Heart right ventricle (tissue), 16 donors: ENCODE measurements around the gene HSPA12A. TPM values are rescaled to one million over a fixed set of nuclear protein-coding genes. Genes with fewer than 3 reads are reported as not detected.
A peak's percentile ranks its signal among the peaks of the same experiment; 100 is the strongest.

ENCODE experiments used
- ATAC-seq, 8 donors: fragments of 200-7000 bp; cut with Tn5 transposase; one replicate each; pipeline ENCODE4 v1.9.1; 2020; ENCODE audit warnings: mild to moderate bottlenecking in 8 of 8, moderate library complexity in 8 of 8, moderate number of reproducible peaks in 1 of 8
- DNase-seq, 2 donors: peaks; one replicate each; pipeline ENCODE4 v3.0.0-alpha.2; 2020
- H3K27ac ChIP-seq, 10 donors: fragments of 200-600 bp; sonication (generic) in 2 of 10; one replicate each; pipeline versions ENCODE4 v1.5.0 to v1.8.0; 2020 to 2022; ENCODE audit warnings: mild to moderate bottlenecking in 3 of 10
- H3K27me3 ChIP-seq, 7 donors: fragments of 200-600 bp; one replicate each; pipeline ENCODE4 v1.8.0; 2021 to 2022; ENCODE audit warnings: mild to moderate bottlenecking in 2 of 7
- H3K36me3 ChIP-seq, 9 donors: fragments of 200-600 bp; sonication (generic) in 1 of 9; one replicate each; pipeline versions ENCODE4 v1.5.0 to v1.8.0; 2020 to 2022; ENCODE audit warnings: mild to moderate bottlenecking in 2 of 9
- H3K4me1 ChIP-seq, 9 donors: fragments of 200-600 bp; sonication (generic) in 1 of 9; one replicate each; pipeline versions ENCODE4 v1.5.0 to v1.8.0; 2020 to 2022; ENCODE audit warnings: mild to moderate bottlenecking in 4 of 9
- H3K4me3 ChIP-seq, 10 donors: fragments of 200-600 bp; sonication (generic) in 2 of 10; one replicate each; pipeline versions ENCODE4 v1.5.0 to v1.8.0; 2020 to 2022; ENCODE audit warnings: mild to moderate bottlenecking in 7 of 10, moderate library complexity in 2 of 10
- H3K9me3 ChIP-seq, 11 donors: fragments of 200-600 bp in 10 of 11; sonication (generic) in 2 of 11; one replicate each; pipeline versions ENCODE4 v1.5.0 to v1.8.0; 2013 to 2022; ENCODE audit warnings: mild to moderate bottlenecking in 2 of 11, control low read depth in 1 of 11, moderate library complexity in 1 of 11
- WGBS, 2 donors: extraction: QIAGEN DNeasy Blood & Tissue Kit; methylation state at CpG; one replicate each; pipeline ENCODE4 v1.1.7; 2013; ENCODE audit warnings: inconsistent platforms in 1 of 2; 5-methylcytosine and 5-hydroxymethylcytosine counted together
- intact Hi-C, 10 donors: fragments of 100-400 bp; cut with DNase I; formaldehyde crosslinking; loops; one replicate each; pipeline versions ENCODE4 v1.11.1 to v1.14.2; 2022
- polyA plus RNA-seq, 2 donors: library from polyadenylated mRNA; stranded (reverse); fragments of 200-250 nt; gene quantifications; one replicate each; pipeline ENCODE4 v1.2.3, GENCODE V29; 2013
- total RNA-seq, 10 donors: library from RNA; stranded (reverse); fragmentation: NEBNext Ultra II Directional in 3 of 10; extraction: Animal tissue kit (Norgen Biotek cat#: 25700) in 3 of 10; gene quantifications; one replicate each; pipeline versions ENCODE4 v1.2.1 to v1.2.4, GENCODE V29; 2021 to 2023
- TF ChIP-seq, protein P1 (sequence below), 9 donors: fragments of 200-600 bp; sonication (generic) in 2 of 9; IDR thresholded peaks; one replicate each; pipeline versions ENCODE4 v1.5.0 to v1.8.0; 2021 to 2022; ENCODE audit warnings: antibody characterized with exemption in 9 of 9, mild to moderate bottlenecking in 5 of 9, moderate library complexity in 1 of 9
- donor health status: Arrhythmogenic right ventricular cardiomyopathy.
- donor health status: ischemic (EF 13 %, LVEDD 7.1; RV severe dilation, severe dysfunction).
- donor health status: healthy with polysubstance abuse.
- donor health status: DM: no; HTN: yes; CAD: no.
- donor health status: DM: no; HTN: no; CAD: no.
- donor health status: ischemic (EF 25% LVEDD 6.9; RV normal size, moderate dysfunction).
- donor health status: ischemic (EF 25% LVEDD 5.7; RV mildly dilated, moderate dysfunction).
- donor health status: healthy.
- donor health status: DM: yes; HTN: yes; CAD: no.
- donor health status: Ischemic cardiomyopathy.
- donor health status: ischemic (EF 35%, LVEDD 5.7; RV mildly dilated, moderate dysfunction).
- donor health status: nonischemic (EF 11% LVEDD 7.7; RV severe dilation, severe dysfunction).
- donor health status: DM: yes; HTN: yes; CAD: no.
- donor health status: PGD.
- donor health status: ischemic (EF 29% LVEDD 5.4; RV normal size, mild dysfunction).
- donor health status: nonischemic (EF 23%, LVEDD 6.1; RV moderate dilation, normal function).

Gene HSPA12A
- total and polyA plus RNA-seq, 12 donors, result 5.1 to 18.1 (median 10.2) TPM

DNA sequence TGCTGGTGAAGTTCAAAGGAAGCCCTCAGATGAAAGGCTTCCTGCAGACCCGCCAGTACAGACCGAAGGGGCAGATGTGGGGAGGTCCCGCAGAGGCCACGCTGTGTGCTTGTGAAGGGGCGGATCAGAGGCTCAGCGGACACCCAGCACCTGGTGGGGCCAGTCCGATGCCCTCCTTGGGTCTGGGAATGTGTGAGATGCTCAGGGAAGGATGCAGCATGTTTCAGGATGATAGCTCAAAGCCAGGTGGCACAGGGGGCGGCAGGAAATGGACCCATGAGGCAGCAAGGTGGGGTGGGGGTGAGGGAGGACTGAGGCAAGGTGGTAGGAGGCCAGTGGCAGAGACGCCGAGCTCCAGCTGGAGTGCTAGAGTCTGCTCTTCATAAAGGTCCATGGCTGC, 27.9 kb upstream of the HSPA12A start:
- TF ChIP-seq, protein P1, sequence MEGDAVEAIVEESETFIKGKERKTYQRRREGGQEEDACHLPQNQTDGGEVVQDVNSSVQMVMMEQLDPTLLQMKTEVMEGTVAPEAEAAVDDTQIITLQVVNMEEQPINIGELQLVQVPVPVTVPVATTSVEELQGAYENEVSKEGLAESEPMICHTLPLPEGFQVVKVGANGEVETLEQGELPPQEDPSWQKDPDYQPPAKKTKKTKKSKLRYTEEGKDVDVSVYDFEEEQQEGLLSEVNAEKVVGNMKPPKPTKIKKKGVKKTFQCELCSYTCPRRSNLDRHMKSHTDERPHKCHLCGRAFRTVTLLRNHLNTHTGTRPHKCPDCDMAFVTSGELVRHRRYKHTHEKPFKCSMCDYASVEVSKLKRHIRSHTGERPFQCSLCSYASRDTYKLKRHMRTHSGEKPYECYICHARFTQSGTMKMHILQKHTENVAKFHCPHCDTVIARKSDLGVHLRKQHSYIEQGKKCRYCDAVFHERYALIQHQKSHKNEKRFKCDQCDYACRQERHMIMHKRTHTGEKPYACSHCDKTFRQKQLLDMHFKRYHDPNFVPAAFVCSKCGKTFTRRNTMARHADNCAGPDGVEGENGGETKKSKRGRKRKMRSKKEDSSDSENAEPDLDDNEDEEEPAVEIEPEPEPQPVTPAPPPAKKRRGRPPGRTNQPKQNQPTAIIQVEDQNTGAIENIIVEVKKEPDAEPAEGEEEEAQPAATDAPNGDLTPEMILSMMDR (IDR thresholded peaks at IDR 0.05), result no peak
- H3K27ac ChIP-seq, result peak overlapping the region in 5 of 10 donors; percentile 20 to 69 (median 52)
- peaks cover 0 to 2% (median 0%) of the 10 kb centered on the region in 11 donors for H3K9me3 ChIP-seq
- ATAC-seq, result no peak
- 90 to 92% methylated on average over 10 of the region's 10 CpGs for WGBS, 2 donors
- no peak overlapping the region for H3K4me3 ChIP-seq
- H3K36me3 ChIP-seq, result no peaks in the 10 kb centered on the region
- intact Hi-C loops, result loop anchor here in 1 of 10 donors (5.0 kb wide), 1 partner anchor 78 kb away; no protein-coding TSS in a partner anchor
- peaks cover 0 to 46% (median 17%) of the 10 kb centered on the region in 9 donors for H3K4me1 ChIP-seq
- peaks cover 0 to 16% (median 3%) of the 10 kb centered on the region in 7 donors for H3K27me3 ChIP-seq
- no peak for DNase-seq

DNA sequence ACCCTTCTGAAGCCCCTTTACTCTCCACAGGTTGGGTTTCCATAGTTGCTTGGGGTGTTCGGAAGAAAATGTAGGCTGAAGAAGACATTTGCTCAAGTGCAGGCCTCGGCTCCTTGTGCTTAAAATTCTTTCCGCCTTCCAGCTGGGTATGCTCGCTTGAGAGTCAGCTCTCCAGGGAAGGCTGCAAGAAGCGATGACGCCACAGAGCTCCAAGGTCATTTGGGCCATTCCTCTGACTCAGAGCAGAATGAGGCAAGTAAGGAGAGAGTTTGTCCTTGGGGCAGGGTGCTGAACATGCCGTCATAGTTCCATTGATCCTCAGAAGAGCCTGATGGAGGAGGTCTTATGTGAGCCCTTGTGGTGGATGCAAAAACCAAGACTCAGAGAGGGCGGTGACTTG, 27.4 kb upstream of the HSPA12A start:
- intact Hi-C loops, result loop anchor here in 1 of 10 donors (5.0 kb wide), 1 partner anchor 77 kb away; no protein-coding TSS in a partner anchor
- 87 to 88% methylated on average over 8 of the region's 8 CpGs for WGBS, 2 donors
- ATAC-seq, result peak in 3 of 8 donors; percentile 19 to 57 (median 26)
- Histone ChIP-seq H3K4me3 (no peak overlapping the region), H3K27ac (peak overlapping the region in 1 of 10 donors; percentile 69), H3K4me1 (peaks cover 0 to 46% (median 17%) of the 10 kb centered on the region in 9 donors), H3K36me3 (no peaks in the 10 kb centered on the region), H3K9me3 (peaks cover 0 to 7% (median 3%) of the 10 kb centered on the region in 11 donors), H3K27me3 (peaks cover 0 to 16% (median 3%) of the 10 kb centered on the region in 7 donors)
- no peak for DNase-seq
- TF ChIP-seq, protein P1 (IDR thresholded peaks at IDR 0.05), result no peak

DNA sequence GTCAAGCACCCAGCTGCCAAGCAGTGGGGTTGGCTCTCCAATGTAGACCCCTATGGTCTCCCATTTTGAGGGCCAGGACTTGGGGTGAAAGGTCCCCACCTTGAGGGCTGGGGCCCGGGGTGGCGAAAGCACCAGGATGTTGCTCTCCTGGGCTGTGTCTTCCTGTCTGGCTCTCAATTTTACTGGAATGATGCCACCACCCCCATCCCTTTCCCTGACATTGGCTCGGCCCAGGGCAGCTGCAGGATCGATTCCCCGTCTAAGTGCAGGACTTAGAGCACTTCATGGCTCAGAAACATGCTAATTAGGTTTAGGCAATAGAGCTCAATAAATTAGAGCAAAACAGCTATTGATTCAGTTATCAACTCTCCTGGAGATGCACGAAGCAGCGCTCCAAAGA, 27.0 kb upstream of the HSPA12A start:
- H3K27me3 ChIP-seq, result peaks cover 0 to 16% (median 3%) of the 10 kb centered on the region in 7 donors
- TF ChIP-seq, protein P1 (IDR thresholded peaks at IDR 0.05), result no peak
- H3K27ac ChIP-seq, result no peak overlapping the region
- peaks cover 0 to 46% (median 17%) of the 10 kb centered on the region in 9 donors for H3K4me1 ChIP-seq
- no peaks in the 10 kb centered on the region for H3K36me3 ChIP-seq
- peaks cover 0 to 9% (median 5%) of the 10 kb centered on the region in 11 donors for H3K9me3 ChIP-seq
- intact Hi-C loops, result no loop called here
- H3K4me3 ChIP-seq, result no peak overlapping the region
- no peak for DNase-seq
- ATAC-seq, result no peak
- WGBS, 2 donors, result 73 to 83% methylated on average over 7 of the region's 7 CpGs

DNA sequence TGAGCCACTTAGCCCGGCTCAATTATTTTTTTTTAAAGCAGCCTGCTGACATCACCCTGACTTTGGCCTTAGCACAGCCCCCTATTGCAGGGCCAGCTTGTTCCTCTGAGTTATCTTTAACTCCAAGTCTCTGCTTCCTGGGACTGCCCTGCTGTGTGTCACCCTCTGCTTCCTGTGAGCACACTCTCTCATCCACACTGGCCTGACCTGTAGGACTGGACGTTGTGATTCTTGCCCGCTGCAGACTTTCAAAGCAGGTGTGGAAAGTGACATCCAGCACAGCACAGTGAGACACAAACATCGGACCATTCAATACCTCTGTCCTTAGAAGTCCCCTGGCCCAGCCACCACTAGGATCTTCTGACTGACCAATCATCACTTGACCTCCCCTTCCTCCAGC, 26.4 kb upstream of the HSPA12A start:
- TF ChIP-seq, protein P1 (IDR thresholded peaks at IDR 0.05), result no peak
- Histone ChIP-seq H3K27ac (no peak overlapping the region), H3K4me1 (peaks cover 0 to 46% (median 17%) of the 10 kb centered on the region in 9 donors), H3K36me3 (no peaks in the 10 kb centered on the region), H3K4me3 (no peak overlapping the region), H3K27me3 (peaks cover 0 to 16% (median 3%) of the 10 kb centered on the region in 7 donors), H3K9me3 (peaks cover 0 to 9% (median 5%) of the 10 kb centered on the region in 11 donors)
- 71 to 79% methylated on average over 4 of the region's 4 CpGs for WGBS, 2 donors
- intact Hi-C loops, result no loop called here
- ATAC-seq (peak in 2 of 8 donors; percentile 9 to 35), DNase-seq (no peak)
